WTC11 (cell line): ENCODE measurements around the gene ADAM22.

Experiments
- CREB1 ChIP-seq: sonication (generic); formaldehyde crosslinking; IDR thresholded peaks from 2 replicates; pipeline ENCODE4 v1.8.0; 2023; ENCODE audit warnings: mild to moderate bottlenecking, missing genetic modification reagents
- CTCF ChIP-seq: fragments of 200-600 bp; IDR thresholded peaks from 2 replicates; pipeline ENCODE4 v1.8.0; 2022; ENCODE audit warnings: antibody characterized with exemption
- ESRRA ChIP-seq: sonication (generic); formaldehyde crosslinking; IDR thresholded peaks from 2 replicates; pipeline ENCODE4 v1.8.1; 2022; ENCODE audit warnings: mild to moderate bottlenecking, missing genetic modification reagents, borderline replicate concordance
- FOXJ3 ChIP-seq: sonication (generic); formaldehyde crosslinking; IDR thresholded peaks from 2 replicates; pipeline ENCODE4 v1.9.0; 2021; ENCODE audit warnings: missing genetic modification reagents, mild to moderate bottlenecking, borderline replicate concordance
- HMGXB4 ChIP-seq: sonication (generic); formaldehyde crosslinking; IDR thresholded peaks from 2 replicates; pipeline ENCODE4 v1.8.1; 2023; ENCODE audit warnings: mild to moderate bottlenecking, moderate library complexity, missing genetic modification reagents
- JUN ChIP-seq: sonication (generic); formaldehyde crosslinking; IDR thresholded peaks from 2 replicates; pipeline ENCODE4 v1.8.0; 2023; ENCODE audit warnings: mild to moderate bottlenecking, missing genetic modification reagents
- KAT7 ChIP-seq: sonication (generic); formaldehyde crosslinking; IDR thresholded peaks from 2 replicates; pipeline ENCODE4 v1.8.1; 2023; ENCODE audit warnings: missing genetic modification reagents, mild to moderate bottlenecking, borderline replicate concordance
- NR2C2 ChIP-seq: sonication (generic); formaldehyde crosslinking; IDR thresholded peaks from 2 replicates; pipeline ENCODE4 v1.8.0; 2022; ENCODE audit warnings: mild to moderate bottlenecking, missing genetic modification reagents
- NR3C1 ChIP-seq: sonication (generic); formaldehyde crosslinking; conservative IDR thresholded peaks from 2 replicates; pipeline ENCODE4 v1.8.1; 2023; ENCODE audit warnings: low read depth, mild to moderate bottlenecking, missing genetic modification reagents
- SMAD3 ChIP-seq: sonication (generic); formaldehyde crosslinking; IDR thresholded peaks from 2 replicates; pipeline ENCODE4 v1.8.0; 2022; ENCODE audit warnings: missing genetic modification reagents, mild to moderate bottlenecking, borderline replicate concordance
- STAT6 ChIP-seq: sonication (generic); formaldehyde crosslinking; conservative IDR thresholded peaks from 2 replicates; pipeline ENCODE4 v1.8.1; 2023; ENCODE audit warnings: mild to moderate bottlenecking, low read depth, missing genetic modification reagents, moderate library complexity
- TEAD4 ChIP-seq: sonication (generic); formaldehyde crosslinking; IDR thresholded peaks from 2 replicates; pipeline ENCODE4 v1.8.0; 2022; ENCODE audit warnings: mild to moderate bottlenecking, missing genetic modification reagents
- TP53 ChIP-seq: sonication (generic); formaldehyde crosslinking; IDR thresholded peaks from 2 replicates; pipeline ENCODE4 v1.8.1; 2023; ENCODE audit warnings: mild to moderate bottlenecking, missing genetic modification reagents

- TF ChIP-seq TP53 (no peak), CTCF (no peak), JUN (CRISPR knock-in tag) (no peak), HMGXB4 (CRISPR knock-in tag) (no peak), KAT7 (no peak), CREB1 (CRISPR knock-in tag) (no peak), ESRRA (CRISPR knock-in tag) (no peak), STAT6 (no peak), TEAD4 (CRISPR knock-in tag) (no peak), NR2C2 (CRISPR knock-in tag) (no peak), SMAD3 (CRISPR knock-in tag) (no peak), FOXJ3 (CRISPR knock-in tag) (no peak), NR3C1 (CRISPR knock-in tag) (no peak)
These were observed 178.0 kb downstream of the ADAM22 start for GRCh38 chr7:88111954-88112471.
